Left renal pelvis (tissue), 4 donors: ENCODE results near the gene MED27. TPM values are rescaled to one million over a fixed set of nuclear protein-coding genes. Genes with fewer than 3 reads are reported as not detected.
"Not testable (repeated sequence)": the region's sequence is repeated elsewhere in the genome, so short reads cannot be mapped to it uniquely, and the experiment has no call there.

Source experiments
- DNase-seq, 4 donors: peaks; one replicate each; pipeline ENCODE4 v3.0.0-alpha.2; 2013; ENCODE audit warnings: low read depth in 4 of 4, low spot score in 3 of 4
- polyA plus RNA-seq, 4 donors: library from polyadenylated mRNA; unstranded; fragments of 120-200 nt; gene quantifications; one replicate each; pipeline ENCODE4 v1.2.1, GENCODE V29; 2013; ENCODE audit not compliant: insufficient read length in 4 of 4

Gene MED27
- polyA plus RNA-seq, 4 donors, result 17.1 to 22.4 (median 21.8) TPM

GRCh38 chr9:132077881-132078698, 1.6 kb downstream of the MED27 start:
- DNase-seq, result peak in 2 of 4 donors; percentile 16 to 39

DNA sequence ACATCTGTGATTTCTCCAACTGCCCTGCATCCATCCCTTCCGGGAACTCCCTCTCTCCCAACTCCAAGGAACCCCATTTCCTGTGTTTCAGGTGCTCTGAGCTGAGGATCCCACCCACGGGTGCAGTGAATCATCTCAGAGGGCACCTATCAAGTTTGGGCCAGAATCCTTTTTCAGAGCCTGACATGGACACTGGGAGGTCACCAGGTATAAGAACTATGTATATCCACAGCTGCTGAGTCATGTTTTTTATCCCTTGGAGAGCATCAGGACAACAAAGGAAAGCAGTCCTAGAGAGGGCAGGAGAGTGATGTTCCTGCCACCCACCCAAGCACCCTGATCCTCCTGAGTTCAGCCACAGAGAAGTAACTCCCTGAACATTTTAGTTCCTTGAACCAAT, 3.8 kb downstream of the MED27 start:
- DNase-seq, result no peak

GRCh38 chr9:132074736-132075135, 4.9 kb downstream of the MED27 start:
- no peak for DNase-seq

- no peak for DNase-seq
Observed at GRCh38 chr9:132071847-132072507, 7.7 kb downstream of the MED27 start.

GRCh38 chr9:132069046-132069898, 10.4 kb downstream of the MED27 start:
- DNase-seq, result no peak

- no peak for DNase-seq
Observed at GRCh38 chr9:132068605-132069004, 11.1 kb downstream of the MED27 start.

DNA sequence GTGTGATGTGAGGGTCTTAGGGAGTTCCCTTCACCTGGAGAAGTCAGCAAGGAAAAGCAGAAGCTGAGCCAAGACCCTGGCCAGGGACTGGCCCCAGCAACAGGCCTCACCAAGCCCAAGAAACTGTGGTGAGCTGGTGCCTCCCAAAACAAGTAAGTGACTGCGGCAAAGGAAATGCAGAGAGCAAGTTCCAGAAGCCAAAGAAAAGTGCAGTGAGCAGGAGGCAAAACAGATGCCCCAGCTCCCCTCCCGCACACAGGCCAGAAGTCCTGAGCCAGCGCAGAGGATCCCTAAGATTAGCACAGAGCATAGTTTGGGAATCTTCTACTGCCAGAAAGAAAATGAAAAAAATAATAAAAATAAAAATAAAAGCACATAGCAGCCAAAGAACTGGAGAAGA, 13.2 kb downstream of the MED27 start:
- no peak for DNase-seq

GRCh38 chr9:132066057-132066456, 13.6 kb downstream of the MED27 start:
- no peak for DNase-seq

DNA sequence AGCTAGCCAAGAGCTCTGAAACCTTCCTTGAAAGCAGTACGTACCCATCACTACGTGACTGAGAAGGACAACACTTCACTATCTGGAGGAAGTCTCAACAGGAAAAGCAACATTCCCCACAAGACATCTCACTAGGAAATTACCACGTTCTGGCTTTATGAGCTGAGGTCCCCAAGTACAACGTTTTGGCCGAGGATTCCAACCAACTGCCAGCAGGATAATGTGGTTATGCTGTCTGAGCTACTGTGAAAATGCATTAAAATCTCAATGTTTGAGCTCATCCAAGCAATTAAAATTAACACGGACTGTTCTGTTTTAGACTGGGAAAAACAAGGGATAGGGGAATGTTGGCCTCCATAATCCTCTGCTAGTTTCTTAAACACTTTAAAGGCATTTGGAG, 16.4 kb downstream of the MED27 start:
- DNase-seq, result no peak

DNA sequence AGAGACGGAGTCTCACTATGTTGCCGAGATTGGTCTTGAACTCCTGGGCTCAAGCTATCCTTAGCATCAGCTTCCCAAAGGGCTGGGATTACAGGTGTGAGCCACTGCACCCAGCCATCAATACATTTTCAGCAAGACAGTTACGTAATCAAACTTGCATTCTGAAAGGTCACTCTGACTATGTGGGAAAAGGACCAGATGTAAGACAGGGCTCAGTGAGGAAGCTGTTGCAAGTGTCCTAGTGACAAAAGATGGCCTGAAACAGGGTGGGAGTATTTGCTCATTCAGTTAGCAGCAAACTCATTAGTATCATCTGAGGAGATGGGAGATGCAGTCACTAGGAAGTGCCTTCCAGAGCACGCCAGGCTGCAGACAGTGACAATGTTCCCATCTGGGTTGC, 16.9 kb downstream of the MED27 start:
- DNase-seq, result no peak

DNA sequence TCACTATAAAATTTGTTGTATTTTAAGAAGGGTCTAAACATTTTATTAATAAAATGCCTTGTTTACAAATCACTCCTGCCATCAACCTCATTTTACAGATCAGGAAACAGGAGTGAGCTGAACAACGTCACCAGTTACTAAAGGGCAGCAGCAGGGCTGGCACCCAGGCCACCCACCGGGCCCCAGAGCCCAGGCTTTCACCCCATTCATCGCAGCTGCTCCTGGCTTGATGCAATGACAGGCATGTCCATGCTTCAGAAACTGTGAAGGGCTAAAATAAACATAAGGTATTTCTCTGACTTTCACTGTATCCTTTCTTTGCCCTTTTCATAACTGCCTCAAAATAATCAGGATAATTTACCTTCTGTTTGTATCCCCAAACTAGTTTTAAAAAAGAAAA, 18.1 kb downstream of the MED27 start:
- DNase-seq, result no peak

DNA sequence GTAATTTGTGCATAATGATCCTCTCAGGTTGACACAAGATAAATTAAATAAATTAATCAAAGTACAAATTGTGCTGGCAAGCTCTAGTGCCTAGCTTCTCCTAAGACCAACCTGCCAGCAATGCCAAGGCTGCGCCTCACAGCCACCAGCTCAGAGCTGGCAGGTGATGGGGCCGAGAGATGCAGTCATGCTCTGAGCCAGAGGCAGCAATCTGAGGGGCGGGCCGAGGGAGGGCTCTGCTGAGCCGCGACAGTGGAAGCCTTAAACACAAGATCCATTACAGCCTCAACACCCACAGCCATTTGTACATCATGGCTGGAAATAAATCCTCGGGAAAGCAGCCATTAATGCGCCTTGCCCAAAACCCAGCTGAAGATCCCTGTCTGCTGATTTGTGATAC, 20.3 kb downstream of the MED27 start:
- DNase-seq, result no peak

DNA sequence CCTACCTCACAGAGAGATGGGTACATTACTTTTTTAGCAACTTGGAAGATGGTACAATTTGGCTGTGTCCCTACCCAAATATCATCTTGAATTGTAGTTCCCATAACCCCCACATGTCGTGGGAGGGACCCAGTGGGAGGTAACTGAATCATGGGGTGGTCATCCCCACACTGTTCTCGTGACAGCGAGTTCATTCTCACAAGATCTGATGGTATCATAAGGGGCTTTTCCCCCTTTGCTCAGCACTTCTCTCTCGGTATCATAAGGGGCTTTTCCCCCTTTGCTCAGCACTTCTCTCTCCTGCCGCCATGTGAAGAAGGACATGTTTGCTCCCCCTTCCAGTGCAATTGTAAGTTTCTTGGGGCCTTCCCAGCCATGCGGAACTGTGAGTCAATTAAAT, 21.4 kb downstream of the MED27 start:
- DNase-seq, result not testable (repeated sequence)

DNA sequence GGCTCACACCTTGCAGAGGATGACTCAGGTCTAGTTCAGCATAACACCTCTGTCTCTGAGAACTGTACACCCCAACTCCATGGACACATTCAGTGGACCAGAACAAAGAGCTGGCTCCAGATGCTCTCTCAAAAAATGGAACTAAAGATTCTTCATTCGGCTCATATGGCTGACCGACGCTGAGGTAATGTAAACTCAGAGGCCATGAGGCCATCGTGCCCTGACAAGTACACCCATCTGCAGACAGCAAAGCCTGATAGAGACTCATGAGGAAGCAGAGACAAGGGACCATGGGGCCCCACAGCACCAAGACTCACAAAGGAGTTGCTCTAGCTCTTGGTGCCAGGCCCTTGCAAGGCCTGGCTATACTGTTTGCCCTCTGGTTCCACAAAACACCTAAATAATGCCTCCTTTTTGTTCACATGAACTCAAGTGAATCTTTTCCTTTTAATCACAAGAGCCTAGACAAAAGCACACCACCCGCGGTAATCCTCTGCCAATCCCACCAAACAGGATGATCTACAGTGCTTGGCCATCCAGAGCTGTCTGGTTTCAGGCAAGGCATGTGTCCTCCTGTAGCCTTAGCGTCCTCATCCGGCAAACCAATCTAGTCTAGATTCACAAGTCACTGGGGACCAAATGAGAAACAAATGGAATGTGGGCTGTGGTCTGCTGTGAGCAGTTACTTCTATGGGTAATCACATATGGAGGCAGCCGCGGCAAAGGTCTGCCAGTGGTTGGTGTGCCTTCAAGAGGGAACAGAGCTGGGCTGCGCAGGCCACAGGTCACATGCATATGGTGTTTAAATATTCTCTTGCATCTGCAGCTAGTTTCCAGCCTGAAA, 22.7 kb downstream of the MED27 start:
- DNase-seq, result no peak

- no peak for DNase-seq
Observed at GRCh38 chr9:132055756-132056155, 23.9 kb downstream of the MED27 start.

GRCh38 chr9:132054024-132054423, 25.6 kb downstream of the MED27 start:
- DNase-seq, result no peak

DNA sequence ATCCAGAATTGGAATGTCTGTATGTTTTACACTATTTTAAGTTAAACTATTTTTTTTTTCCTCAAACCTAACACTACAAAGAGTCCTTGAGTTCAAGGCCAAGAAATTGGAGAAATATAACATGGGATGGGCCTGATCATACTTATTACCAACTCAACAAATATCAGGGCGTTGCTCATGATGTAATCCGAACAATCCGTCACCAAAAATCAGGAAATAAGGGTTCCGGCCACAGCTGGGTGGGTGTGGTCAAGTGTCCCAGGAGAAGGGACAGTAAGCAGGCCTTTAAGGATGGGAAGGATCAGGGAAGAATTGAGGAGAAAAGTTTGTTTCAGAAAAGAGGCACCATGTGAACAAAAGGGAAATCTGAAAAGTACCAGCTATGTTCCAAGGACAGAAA, 29.8 kb downstream of the MED27 start:
- no peak for DNase-seq

DNA sequence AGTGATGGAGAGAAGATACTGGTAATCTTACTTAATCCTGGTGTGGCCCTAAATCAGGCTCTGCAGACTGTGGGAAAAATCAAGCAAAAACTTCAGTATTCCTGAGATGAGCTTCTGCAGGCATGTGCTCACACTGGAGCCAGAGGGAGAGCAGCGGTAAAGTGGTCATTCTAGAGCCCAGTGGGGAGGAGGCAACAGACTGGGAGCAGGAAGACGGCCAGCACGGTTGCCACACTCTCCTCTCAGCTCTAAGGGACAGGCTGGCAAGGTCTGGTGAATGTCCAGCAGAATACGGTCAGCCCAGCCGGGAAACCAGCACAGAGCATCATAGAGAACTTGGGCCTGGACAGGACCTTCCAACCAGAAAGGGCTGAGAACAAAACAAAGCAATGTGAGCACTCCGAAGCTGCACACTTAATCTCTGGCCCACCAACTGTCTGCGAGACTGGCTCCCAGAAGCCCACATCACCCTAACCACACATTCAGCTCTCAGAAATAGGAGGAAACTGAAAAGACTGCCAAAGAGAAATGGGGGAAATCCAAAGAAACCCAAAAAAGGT, 30.3 kb downstream of the MED27 start:
- DNase-seq, result no peak

- no peak for DNase-seq
Observed at GRCh38 chr9:132048201-132048600, 31.5 kb downstream of the MED27 start.

DNA sequence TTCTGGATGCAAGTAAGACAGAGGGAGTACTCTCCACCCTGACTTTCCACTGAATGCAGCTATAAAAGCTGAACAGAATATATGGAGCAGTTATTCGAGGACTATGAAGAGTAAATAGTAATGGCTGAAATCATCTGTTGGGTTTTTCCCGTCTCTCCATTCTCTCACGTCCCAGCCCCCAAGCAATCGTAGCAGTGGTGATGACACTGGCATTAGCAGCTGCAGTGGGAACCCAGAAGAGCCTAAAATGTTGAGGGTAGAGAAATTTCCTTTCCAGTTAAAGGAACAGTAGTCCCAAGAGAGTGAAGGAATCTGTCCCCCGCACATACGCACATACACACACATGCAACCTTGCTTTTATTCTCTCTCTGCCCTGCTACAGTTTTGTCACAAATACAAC, 33.2 kb downstream of the MED27 start:
- DNase-seq, result no peak
